Parathyroid adenoma (tissue), 2 donors: Measurements from ENCODE around the gene CSPG4.

Experiments used
- H2AFZ ChIP-seq: fragments of 300-600 bp; sonication (generic); one replicate; pipeline ENCODE4 v1.7.0; 2017; ENCODE audit warnings: antibody characterized with exemption, mild to moderate bottlenecking
- H3K27ac ChIP-seq: fragments of 300-600 bp; sonication (generic); one replicate; pipeline ENCODE4 v1.7.0; 2017
- H3K27me3 ChIP-seq: fragments of 300-600 bp; sonication (generic); one replicate; pipeline ENCODE4 v1.7.0; 2017; ENCODE audit warnings: low read length; ENCODE audit not compliant: control insufficient read depth, insufficient read depth
- H3K36me3 ChIP-seq: fragments of 300-600 bp; sonication (generic); one replicate; pipeline ENCODE4 v1.7.0; 2017; ENCODE audit warnings: low read length; ENCODE audit not compliant: control insufficient read depth, insufficient read depth
- H3K4me1 ChIP-seq: fragments of 300-600 bp; sonication (generic); one replicate; pipeline ENCODE4 v1.7.0; 2017; ENCODE audit warnings: control low read depth
- H3K4me2 ChIP-seq: fragments of 300-600 bp; sonication (generic); one replicate; pipeline ENCODE4 v1.7.0; 2017; ENCODE audit warnings: low read length
- H3K4me3 ChIP-seq: fragments of 300-600 bp; sonication (generic); one replicate; pipeline ENCODE4 v1.7.0; 2017; ENCODE audit warnings: low read depth, low read length
- H3K79me2 ChIP-seq: fragments of 300-600 bp; sonication (generic); one replicate; pipeline ENCODE4 v1.7.0; 2017; ENCODE audit warnings: control low read depth
- H3K9ac ChIP-seq: fragments of 300-600 bp; sonication (generic); one replicate; pipeline ENCODE4 v1.7.0; 2017; ENCODE audit warnings: mild to moderate bottlenecking
- H3K9me3 ChIP-seq: fragments of 300-600 bp; sonication (generic); one replicate; pipeline ENCODE4 v1.7.0; 2017; ENCODE audit warnings: low read length; ENCODE audit not compliant: control insufficient read depth
- TF ChIP-seq, protein P1 (sequence below): fragments of 300-600 bp; sonication (generic); IDR thresholded peaks from one replicate; pipeline ENCODE4 v1.7.0; 2017; ENCODE audit warnings: antibody characterized with exemption, mild to moderate bottlenecking
- donor health status: primary hyperparathyroidism.

Gene CSPG4

DNA sequence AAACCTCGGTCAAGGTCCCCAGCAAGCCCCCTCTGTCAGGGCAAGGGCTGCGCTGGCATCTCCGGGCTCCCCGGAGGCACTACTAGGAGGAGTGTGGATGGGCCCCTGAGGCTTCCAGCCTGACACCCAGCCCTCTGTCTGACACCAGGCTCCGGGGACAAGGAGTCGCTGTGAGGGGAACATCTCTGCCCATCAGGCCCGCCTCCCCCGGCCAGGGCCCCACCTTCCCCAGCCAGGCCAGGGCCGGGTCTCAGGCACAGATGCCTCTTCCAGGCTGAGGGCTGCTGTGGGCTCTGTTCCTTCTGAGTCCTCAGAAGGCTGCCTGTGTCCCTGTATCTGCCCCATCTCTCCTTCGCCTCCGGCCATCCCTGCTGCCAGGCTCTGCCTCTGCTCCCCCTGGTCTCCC is 15.8 kb downstream of the CSPG4 start:
- H3K4me1 ChIP-seq, result no peaks in the 10 kb centered on the region
- TF ChIP-seq, protein P1, sequence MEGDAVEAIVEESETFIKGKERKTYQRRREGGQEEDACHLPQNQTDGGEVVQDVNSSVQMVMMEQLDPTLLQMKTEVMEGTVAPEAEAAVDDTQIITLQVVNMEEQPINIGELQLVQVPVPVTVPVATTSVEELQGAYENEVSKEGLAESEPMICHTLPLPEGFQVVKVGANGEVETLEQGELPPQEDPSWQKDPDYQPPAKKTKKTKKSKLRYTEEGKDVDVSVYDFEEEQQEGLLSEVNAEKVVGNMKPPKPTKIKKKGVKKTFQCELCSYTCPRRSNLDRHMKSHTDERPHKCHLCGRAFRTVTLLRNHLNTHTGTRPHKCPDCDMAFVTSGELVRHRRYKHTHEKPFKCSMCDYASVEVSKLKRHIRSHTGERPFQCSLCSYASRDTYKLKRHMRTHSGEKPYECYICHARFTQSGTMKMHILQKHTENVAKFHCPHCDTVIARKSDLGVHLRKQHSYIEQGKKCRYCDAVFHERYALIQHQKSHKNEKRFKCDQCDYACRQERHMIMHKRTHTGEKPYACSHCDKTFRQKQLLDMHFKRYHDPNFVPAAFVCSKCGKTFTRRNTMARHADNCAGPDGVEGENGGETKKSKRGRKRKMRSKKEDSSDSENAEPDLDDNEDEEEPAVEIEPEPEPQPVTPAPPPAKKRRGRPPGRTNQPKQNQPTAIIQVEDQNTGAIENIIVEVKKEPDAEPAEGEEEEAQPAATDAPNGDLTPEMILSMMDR, result no peak
- no peak overlapping the region for H3K9ac ChIP-seq
- H3K79me2 ChIP-seq, result no peaks in the 10 kb centered on the region
- no peak overlapping the region for H3K4me2 ChIP-seq
- H3K27ac ChIP-seq, result no peak overlapping the region
- no peaks in the 10 kb centered on the region for H3K27me3 ChIP-seq
- no peaks in the 10 kb centered on the region for H3K9me3 ChIP-seq
- H3K36me3 ChIP-seq, result no peaks in the 10 kb centered on the region
- no peak overlapping the region for H2AFZ ChIP-seq
- no peak overlapping the region for H3K4me3 ChIP-seq

DNA sequence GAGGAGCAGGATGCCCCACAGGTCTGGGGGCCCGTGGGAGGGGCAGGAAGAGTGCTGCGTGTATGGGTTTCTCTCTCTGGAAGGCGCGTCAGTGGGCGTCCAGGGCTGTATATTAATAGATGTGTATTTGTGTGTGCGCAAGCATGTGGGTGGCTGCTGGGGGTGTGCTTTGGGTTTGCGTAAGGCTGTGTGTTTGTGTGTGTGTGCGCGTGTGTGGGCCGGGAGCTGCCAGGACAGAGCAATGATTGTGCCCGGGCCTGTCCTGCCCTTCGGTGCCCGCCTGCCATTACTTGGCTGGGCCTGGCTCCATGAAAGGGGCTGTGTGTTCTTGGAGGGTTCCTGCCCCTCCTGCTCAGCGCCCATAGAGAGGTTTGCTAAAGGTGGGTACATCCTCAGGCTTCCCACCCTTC is 16.3 kb downstream of the CSPG4 start:
- Histone ChIP-seq H3K79me2 (no peaks in the 10 kb centered on the region), H3K9ac (no peak overlapping the region), H3K27ac (no peak overlapping the region), H3K36me3 (no peaks in the 10 kb centered on the region), H3K27me3 (no peaks in the 10 kb centered on the region), H3K4me1 (no peaks in the 10 kb centered on the region), H3K4me3 (no peak overlapping the region), H3K4me2 (no peak overlapping the region), H3K9me3 (no peaks in the 10 kb centered on the region), H2AFZ (no peak overlapping the region)
- TF ChIP-seq, protein P1, result no peak

DNA sequence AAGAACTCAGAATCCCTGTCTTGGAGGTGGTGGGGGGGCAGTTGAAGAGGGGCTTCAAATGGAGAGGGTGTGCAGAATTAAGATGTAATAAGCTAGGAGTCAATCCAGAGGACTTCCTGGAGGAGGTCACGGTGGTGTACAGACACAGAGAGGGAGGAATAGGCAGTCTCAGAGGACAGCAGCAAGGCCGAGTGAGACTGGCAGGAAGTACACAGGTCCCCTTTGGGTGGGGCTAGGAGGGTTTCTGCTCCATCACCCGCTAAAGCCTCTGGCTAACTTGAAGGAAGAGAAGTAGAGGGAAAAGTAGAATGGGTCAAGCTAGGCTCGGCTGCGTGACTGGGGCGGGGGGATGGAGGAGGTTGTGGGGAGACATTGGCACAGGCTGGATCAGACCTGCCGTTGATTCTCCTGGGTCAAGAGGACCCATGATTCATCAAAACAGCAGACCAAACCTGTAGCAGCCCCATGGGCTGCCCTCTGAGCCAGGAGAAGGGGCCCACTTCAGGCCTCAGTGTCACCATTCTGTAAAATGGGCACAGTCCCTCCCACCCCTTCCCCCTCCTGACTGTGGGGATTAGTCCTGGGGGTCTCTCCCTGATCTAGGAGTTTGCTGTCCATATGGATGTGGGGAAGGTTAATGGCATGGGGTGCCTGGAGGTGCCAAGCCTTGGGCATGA is 16.9 kb downstream of the CSPG4 start:
- Histone ChIP-seq H3K4me2 (no peak overlapping the region), H3K27ac (no peak overlapping the region), H2AFZ (no peak overlapping the region), H3K9ac (no peak overlapping the region), H3K9me3 (no peaks in the 10 kb centered on the region), H3K4me3 (no peak overlapping the region), H3K36me3 (no peaks in the 10 kb centered on the region), H3K4me1 (no peaks in the 10 kb centered on the region), H3K79me2 (no peaks in the 10 kb centered on the region), H3K27me3 (no peaks in the 10 kb centered on the region)
- TF ChIP-seq, protein P1, result no peak

DNA sequence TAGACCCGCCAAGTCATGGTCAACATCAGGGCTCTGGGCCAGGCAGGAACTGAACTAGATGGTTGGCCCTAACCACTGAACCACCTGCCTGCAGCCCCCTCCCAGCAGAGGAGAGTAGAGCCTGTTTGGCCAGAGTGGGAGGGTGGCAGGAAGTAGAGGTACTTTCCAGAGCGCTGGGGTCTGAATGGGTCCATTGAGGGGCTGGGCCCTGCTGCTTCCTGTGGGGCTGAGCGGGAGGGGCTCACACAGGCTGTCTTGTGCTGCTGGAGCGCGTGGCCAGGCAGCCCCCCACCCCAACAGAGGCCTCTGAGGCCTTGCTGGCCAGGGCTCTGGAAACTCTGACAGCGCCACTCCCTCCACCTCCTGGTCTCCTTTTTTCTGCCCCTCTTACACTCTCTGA is 17.4 kb downstream of the CSPG4 start:
- H3K9ac ChIP-seq, result no peak overlapping the region
- H3K27me3 ChIP-seq, result no peaks in the 10 kb centered on the region
- H3K9me3 ChIP-seq, result no peaks in the 10 kb centered on the region
- H2AFZ ChIP-seq, result no peak overlapping the region
- H3K4me3 ChIP-seq, result no peak overlapping the region
- no peaks in the 10 kb centered on the region for H3K36me3 ChIP-seq
- H3K79me2 ChIP-seq, result no peaks in the 10 kb centered on the region
- TF ChIP-seq, protein P1, result no peak
- no peak overlapping the region for H3K4me2 ChIP-seq
- H3K27ac ChIP-seq, result no peak overlapping the region
- no peaks in the 10 kb centered on the region for H3K4me1 ChIP-seq
